Activated T-cell treated with anti-CD3 and anti-CD28 coated beads, Interleukin-2, amount 50 U/mL, for 48 hours (primary cell): Measurements from ENCODE around the gene PTPRM.

Experiments used
- DNase-seq, 2 experiments: peaks; one replicate each; pipeline ENCODE4 v3.0.0-alpha.2; 2020

The PTPRM gene

GRCh38 chr18:8301427-8302172, 734.5 kb downstream of the PTPRM start:
- DNase-seq = no peak

- DNase-seq = no peak
Measured at GRCh38 chr18:8303151-8303755, 736.1 kb downstream of the PTPRM start.

GRCh38 chr18:8307960-8308359, 740.8 kb downstream of the PTPRM start:
- no peak for DNase-seq

GRCh38 chr18:8313043-8313442, 745.9 kb downstream of the PTPRM start:
- no peak for DNase-seq

DNA sequence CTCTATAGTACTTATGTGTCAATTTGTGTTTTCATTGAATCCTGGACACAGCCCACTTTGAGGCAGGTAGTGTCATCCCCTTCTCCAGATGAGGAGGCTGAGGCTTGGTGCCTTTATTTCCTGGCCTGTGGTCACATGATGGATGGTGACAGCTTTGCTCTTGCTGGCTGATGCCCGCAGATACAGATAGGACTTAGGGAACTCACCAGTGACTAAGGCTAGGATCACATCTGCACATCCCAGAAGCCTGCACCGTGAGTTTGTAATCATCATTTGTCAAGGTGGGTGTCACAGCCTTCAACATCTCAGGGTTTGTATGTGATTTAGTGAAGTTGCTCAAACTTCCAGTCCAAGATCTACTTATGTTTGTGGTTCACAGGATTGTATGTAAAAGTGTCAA, 747.0 kb downstream of the PTPRM start:
- DNase-seq = no peak

DNA sequence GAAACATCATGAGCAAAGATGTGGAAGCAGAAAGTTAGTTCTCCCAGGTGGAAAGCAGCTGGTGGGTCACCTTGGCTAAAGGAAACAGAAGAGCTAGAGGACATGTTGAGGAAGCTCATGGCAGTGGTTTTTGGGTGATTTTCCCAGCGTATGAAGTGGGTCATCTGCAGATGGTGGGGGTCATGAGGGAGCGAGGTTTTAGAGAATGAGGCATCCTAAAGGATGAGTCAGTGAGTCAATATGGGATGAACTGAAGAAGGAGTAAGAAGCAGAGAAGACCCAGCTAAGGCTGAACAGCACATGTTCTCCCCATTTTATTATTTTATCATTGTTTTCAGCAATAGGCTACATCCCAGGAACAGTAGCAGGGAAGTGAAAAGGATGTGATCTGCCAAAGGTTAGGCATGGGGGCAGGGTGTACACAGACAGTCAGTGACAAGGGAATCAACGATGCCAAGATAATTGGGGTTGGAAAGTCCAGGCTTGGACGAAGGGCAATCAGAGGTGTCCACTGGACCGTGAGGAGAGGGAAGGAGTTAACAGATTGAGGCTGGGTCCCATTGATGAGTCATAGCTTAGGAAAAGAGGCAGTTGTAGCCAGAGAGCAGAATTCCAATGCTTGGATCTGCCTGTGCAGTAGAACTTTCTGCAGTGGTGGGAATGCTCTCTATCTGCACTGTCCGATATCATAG, 752.8 kb downstream of the PTPRM start:
- DNase-seq = no peak

GRCh38 chr18:8322486-8322885, 755.4 kb downstream of the PTPRM start:
- DNase-seq = no peak

DNA sequence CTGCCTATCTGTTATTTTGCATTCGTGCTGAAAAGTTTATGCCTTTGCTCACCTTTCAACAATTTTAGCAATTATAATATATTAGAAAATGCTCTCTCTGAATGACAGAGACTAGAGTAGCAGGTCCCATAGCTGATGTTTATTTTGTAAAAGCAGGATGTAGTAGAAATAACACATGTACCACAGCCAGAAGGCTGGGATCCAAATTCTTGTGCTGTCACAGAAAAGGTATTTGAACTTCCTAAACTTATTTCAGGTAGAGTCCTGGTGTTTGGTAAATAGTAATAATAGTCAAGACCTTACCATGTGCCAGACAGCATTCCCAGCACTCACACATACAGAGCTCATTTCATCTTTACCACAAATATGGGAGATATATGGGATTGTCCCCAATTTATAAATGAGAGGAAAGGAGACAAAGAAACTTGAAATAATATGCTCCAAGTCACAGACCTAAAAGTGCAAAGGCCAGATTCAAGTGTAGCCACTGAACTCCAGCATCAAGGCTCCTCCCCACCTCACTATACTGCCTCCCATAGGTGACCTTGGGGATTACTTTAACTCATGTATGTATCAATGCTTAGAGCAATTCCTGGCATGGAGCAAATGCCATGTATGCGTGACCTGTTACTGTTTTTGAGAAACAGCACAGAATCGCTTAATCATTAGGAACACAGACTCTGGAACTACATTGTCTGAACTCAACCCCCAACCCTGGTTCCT, 757.4 kb downstream of the PTPRM start:
- no peak for DNase-seq

DNA sequence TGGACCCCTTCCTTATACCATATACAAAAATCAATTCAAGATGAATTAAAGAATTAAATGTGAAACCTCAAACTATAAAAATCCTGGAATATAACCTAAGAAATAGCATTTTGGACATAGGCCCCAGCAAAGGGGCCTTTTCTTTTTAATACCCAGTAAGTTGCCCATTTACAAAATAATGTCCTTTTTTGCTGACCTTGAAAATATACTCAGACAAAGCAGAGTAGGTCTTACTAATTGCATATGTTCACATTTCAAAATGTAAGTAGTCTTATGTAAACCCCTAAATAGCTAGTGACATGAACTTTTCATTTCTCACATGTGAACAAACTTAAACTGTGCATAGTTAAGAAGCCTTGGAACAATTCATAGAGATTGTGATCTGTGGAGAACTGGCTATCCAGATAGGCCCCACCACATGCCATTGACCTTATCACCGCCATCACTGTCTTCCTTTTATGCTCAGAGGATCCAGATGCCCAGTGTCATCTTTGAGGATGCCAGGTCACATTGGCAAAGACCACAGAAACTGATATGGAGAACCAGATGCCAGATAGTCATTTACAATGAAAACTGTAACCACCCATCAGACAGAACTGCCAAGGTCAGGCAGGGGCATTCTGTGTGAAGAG, 759.8 kb downstream of the PTPRM start:
- DNase-seq = no peak

DNA sequence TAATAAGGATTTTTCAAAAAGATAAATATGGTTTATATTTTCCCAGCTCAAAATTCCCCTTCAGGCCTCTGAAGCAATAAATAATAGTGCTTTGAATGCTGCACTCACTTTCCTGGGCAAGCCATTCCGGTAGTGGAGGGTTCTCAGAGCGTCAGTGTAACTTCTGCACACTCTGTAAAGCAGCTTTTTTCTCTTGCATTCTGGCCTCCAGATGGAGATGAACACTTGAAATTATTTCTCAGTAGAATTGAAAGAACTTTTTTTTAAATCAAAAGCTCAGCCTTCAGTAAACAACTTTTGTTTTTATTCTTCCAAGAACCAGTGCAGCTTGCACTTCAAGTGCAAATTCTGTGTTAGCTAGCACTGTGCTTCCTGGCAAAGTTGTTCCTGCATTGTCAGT, 761.0 kb downstream of the PTPRM start:
- DNase-seq = no peak

DNA sequence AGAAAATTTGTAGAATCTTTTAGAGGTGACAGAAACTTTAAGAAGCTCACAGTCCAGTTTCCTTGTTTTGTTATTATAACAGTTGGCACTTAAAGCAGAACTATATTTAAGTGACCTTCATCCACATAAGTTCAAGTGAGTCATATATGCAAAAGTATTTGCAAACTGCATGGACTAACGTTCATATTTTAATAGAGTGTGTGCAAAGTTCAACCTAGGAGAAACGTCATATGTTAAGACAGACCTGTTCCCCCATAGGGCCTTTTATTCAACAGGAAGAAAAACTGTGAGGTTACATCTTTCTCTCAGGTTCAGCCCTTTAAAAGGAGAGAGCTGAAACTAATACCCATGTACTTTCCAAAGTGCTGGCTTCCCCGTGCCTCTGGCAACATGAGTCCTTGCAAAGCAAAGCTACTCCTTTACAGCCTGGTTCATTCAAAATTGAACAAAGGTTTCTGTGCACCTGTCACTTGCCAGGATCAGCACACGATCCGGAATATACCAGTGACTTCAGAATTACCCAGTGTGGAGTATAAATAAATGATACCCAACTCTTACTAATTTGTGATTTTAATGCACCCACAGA, 762.2 kb downstream of the PTPRM start:
- DNase-seq = no peak

GRCh38 chr18:8330575-8330974, 763.5 kb downstream of the PTPRM start:
- DNase-seq = no peak

GRCh38 chr18:8332286-8332685, 765.2 kb downstream of the PTPRM start:
- DNase-seq = no peak

DNA sequence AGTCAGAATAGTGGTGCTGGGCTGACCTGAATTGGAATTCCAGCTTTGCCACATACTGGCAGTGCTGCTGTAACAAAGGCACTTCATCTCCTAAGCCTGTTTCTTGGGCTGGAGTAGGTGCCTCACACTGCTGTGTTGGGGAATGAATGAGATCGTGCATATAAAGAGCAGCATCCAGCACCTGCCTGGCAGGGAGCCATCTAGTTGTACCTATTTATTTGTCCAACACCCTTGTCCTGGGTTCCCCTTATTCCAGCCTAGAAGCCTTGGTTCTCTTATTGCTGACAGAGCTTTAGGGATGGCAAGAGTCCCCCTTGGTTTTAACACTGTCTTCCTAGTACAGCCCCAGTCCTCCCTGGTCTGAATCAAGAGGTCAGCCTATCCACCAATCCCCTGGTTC, 766.8 kb downstream of the PTPRM start:
- DNase-seq = no peak

- no peak for DNase-seq
Measured at GRCh38 chr18:8337211-8337610, 770.1 kb downstream of the PTPRM start.

DNA sequence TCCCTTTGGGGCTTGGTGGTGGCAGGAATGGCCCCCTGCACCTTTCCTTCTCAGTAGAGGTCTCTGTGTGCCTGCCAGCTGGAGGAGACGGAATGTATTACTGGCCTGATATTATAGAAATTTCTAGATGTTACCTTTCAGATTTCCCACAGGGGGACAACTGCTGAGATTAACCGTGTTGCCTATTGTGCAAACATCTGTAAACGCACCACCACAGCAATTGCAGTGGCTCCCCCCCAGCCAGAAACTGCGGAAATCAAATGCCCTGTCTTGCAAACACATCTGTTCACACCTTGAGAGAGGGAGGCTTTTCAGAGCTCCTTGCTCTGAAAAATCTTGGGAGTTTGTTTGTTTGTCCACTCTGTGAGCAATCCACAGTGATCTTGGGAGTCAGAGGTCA, 772.1 kb downstream of the PTPRM start:
- no peak for DNase-seq

GRCh38 chr18:8339952-8340351, 772.8 kb downstream of the PTPRM start:
- no peak for DNase-seq

GRCh38 chr18:8341481-8342230, 774.5 kb downstream of the PTPRM start:
- DNase-seq = no peak

DNA sequence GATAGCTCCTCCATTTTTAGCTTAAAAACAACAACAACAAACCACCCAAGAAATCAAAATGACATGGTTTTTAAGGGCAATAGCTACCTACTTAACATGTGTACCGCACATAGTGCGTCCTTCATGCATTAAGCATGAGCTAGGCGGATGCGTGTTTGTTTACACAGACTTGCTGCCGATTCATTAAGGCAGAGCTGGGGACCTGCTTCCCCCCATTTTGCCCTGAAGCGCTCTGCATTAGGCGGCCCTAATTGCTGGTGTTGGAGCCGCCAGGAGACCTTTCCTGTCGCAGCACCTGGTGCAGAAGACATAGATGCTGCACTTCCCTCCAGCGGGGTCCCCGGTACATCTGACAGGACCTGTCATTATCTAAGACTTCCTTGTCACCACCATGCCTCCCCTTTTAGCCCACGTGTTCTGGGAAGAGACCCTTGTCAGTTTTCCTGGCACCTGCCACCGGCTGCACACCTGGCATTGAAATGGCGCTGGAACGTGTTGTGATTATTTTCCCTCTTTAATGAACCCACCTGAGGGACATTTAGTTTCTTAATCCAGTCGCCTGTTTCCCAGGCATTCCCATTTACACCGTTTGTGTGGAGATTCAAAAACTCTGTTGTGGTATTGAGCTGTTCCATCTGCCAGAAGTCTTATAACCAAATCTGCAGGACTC, 781.1 kb downstream of the PTPRM start:
- DNase-seq = no peak

DNA sequence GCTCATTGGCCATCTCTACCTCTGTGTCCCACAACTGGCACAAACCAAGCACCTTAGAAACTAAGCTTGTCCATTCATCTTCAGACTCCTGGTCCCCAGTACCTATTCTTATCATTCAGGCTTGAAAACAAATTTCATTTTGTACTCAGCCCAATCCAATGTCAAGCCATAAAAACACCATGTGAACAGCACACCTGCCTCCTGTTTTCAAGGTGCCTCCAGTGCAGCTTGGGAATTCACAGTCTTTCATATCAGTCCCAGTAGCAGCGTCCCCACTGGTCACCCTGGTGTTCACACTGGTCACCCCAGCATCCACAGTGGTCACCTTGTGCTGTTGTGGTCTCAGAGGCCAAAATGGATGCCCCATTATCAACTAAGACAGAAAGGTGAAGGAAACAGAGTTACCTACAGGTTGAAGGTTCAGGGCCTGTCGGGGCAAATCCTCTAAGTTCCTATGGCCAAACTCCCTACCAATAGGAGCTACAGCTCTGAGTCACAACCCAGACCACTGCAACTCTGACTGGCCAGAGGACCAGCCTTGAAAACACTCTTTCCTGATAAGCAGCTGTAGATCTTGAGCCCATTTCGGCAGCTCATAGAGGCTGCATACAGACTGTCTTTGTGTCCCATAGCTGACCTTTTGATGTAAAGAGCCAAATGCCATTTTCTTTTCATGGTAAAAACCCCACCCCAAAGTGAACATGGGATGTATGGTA, 782.6 kb downstream of the PTPRM start:
- no peak for DNase-seq

DNA sequence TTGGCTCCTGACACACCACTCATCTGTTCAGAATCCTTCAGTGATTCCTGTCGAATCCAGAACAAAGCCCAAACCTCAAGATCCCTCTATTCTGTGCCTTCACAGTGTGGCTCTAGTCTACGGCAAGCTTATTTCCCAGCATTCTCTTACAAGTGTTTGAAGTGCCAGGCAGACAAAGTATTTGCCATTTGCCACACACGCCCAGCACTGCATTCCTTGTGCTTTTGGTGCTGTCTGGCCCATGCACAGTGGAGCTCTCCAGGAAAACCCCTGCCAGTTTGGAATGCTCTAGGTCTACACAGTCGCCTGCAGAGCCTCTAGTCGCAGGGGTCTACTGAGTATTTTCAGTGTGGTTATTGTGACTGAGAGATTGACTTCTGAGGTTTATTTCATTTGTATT, 783.5 kb downstream of the PTPRM start:
- DNase-seq = no peak
